GM10266 (cell line): ENCODE results near the gene TRPV2.
"Not testable (repeated sequence)": the region's sequence is repeated elsewhere in the genome, so short reads cannot be mapped to it uniquely, and the experiment has no call there.

Source experiments
- DNase-seq: peaks from one replicate; pipeline ENCODE4 v3.0.0; 2012; ENCODE audit errors: extremely low spot score
- CTCF ChIP-seq: IDR thresholded peaks from 2 replicates; pipeline ENCODE4 v1.5.1; 2012; ENCODE audit warnings: mild to moderate bottlenecking, low read depth; ENCODE audit not compliant: control insufficient read depth, insufficient read depth; ENCODE audit errors: missing control alignments

Gene TRPV2

GRCh38 chr17:16446338-16446983 lies 31.1 kb downstream of the TRPV2 start:
- TF ChIP-seq CTCF, result no peak
- DNase-seq, result no peak

- DNase-seq, result no peak
Observed at GRCh38 chr17:16447676-16448075, 32.3 kb downstream of the TRPV2 start.

GRCh38 chr17:16448490-16448889 lies 33.1 kb downstream of the TRPV2 start:
- DNase-seq, result no peak
- no peak for TF ChIP-seq CTCF

More at GRCh38 chr17:16447676-16448075, 32.3 kb downstream of the TRPV2 start:
- no peak for TF ChIP-seq CTCF

GRCh38 chr17:16449121-16449570 lies 33.8 kb downstream of the TRPV2 start:
- TF ChIP-seq CTCF, result no peak
- no peak for DNase-seq

- DNase-seq, result no peak
Observed at GRCh38 chr17:16450028-16450427, 34.7 kb downstream of the TRPV2 start.

GRCh38 chr17:16452268-16452667 lies 36.9 kb downstream of the TRPV2 start:
- not testable (repeated sequence) for DNase-seq

More at GRCh38 chr17:16450028-16450427, 34.7 kb downstream of the TRPV2 start:
- no peak for TF ChIP-seq CTCF

GRCh38 chr17:16453493-16453851 lies 38.1 kb downstream of the TRPV2 start:
- no peak for DNase-seq
- no peak for TF ChIP-seq CTCF

- no peak for DNase-seq
- no peak for TF ChIP-seq CTCF
Observed at GRCh38 chr17:16455997-16456741, 40.8 kb downstream of the TRPV2 start.
